OCI-LY7 (cell line): Measurements from ENCODE around the gene RHOT2.

ENCODE experiments used
- EZH2phosphoT487 ChIP-seq: fragments of 200-600 bp; sonication (generic); IDR thresholded peaks from 2 replicates; pipeline ENCODE4 v1.6.1; 2018; ENCODE audit warnings: low read depth, borderline replicate concordance, mild to moderate bottlenecking, mixed run types, antibody characterized with exemption, low read length, moderate library complexity, mixed read lengths
- TF ChIP-seq, protein P1 (sequence below): fragments of 200-600 bp; sonication (generic); conservative IDR thresholded peaks from 2 replicates; pipeline ENCODE4 v1.5.1; 2014; ENCODE audit warnings: mild to moderate bottlenecking, antibody characterized with exemption, low read length, moderate library complexity, mixed read lengths

DNA sequence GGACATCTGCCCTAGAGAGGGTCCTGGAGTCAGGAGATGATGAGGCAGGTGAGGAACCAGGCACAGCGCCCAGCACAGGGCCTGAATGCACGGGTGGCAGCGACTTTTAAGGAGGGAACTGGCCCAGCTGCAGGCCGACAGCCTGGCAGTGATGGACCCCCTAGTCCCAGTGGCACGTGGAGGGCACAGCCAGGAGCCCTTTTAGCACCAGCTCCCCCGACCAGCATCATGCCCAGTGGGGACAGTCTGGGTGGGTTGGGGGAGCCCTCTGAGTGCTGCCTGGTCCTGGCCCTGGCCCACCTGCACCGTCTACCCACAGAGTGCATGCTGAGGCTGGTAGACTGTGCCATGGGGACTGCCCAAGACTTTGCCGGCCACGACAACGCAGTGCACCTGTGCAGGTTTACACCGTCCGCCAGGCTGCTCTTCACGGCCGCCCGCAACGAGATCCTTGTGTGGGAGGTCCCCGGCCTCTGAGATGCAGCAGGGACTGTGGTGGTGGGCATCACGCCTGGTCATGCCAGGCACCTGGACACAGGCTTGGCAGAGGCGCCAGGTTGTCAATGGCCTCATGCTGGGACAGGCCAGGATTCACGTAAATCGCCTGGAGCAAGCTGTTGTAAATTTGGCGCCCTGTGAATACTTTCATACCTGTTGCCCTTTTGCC is 686 bp upstream of the RHOT2 start:
- TF ChIP-seq, protein P1, sequence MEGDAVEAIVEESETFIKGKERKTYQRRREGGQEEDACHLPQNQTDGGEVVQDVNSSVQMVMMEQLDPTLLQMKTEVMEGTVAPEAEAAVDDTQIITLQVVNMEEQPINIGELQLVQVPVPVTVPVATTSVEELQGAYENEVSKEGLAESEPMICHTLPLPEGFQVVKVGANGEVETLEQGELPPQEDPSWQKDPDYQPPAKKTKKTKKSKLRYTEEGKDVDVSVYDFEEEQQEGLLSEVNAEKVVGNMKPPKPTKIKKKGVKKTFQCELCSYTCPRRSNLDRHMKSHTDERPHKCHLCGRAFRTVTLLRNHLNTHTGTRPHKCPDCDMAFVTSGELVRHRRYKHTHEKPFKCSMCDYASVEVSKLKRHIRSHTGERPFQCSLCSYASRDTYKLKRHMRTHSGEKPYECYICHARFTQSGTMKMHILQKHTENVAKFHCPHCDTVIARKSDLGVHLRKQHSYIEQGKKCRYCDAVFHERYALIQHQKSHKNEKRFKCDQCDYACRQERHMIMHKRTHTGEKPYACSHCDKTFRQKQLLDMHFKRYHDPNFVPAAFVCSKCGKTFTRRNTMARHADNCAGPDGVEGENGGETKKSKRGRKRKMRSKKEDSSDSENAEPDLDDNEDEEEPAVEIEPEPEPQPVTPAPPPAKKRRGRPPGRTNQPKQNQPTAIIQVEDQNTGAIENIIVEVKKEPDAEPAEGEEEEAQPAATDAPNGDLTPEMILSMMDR, result no peak
- no peak for TF ChIP-seq EZH2phosphoT487
